ENCODE results near the gene SLC35F1.
"Not testable (repeated sequence)": the region's sequence is repeated elsewhere in the genome, so short reads cannot be mapped to it uniquely, and the experiment has no call there.

Gene SLC35F1
- 0 reads per million in 3 donors for total RNA-seq

DNA sequence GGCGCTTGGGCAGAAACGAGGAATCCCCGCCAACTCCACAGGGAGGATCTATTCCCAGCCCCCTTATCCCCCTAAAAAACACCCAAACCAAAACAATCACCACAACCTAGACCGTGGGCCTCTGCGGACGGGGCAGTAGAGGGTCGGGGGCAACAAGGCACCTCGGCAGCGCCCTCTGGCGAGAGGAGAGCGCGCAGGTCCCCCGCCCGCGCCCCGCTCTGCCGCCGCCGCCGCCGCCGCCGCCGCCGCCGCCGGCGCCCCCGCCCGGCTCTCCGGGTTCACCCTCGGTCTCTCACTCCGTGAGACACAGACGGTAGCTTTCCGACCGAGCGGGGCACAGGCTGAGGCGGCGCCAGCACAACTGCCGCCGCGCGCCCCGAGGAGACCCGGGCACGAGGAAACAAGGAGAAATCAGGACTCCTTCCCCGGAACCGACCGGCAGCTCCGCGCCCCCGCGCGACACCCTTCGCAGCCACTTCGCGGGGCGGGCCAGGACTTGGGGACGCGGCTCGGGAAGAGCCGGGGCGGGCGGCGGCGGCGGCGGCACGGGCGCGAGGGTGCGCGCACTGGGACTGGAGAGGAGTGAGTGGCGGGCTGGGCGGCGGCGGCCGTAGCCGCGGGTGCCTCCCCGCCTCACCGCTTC, at the start of gene SLC35F1:
SLC35F1 (plus strand) TSS at position 307 of the 643 bp plus-strand sequence.
- H3K4me3 ChIP-seq (ENCODE audit: insufficient read depth, low read depth, low read length, poor library complexity, severe bottlenecking) = peak within 1 kb of the TSS; percentile 39
- no peaks in the 10 kb centered on the region for H3K9me3 ChIP-seq (ENCODE audit: control insufficient read depth, low read length)
- H3K27me3 ChIP-seq (replicated peaks; ENCODE audit: control insufficient read depth, insufficient read depth, low read length, poor library complexity, severe bottlenecking) = peaks cover 32% of the 10 kb centered on the region
- H3K4me1 ChIP-seq (ENCODE audit: control insufficient read depth, insufficient read depth, low read length, poor library complexity, severe bottlenecking) = peaks cover 8% of the 10 kb centered on the region
- no peak within 1 kb of the TSS for H3K27ac ChIP-seq (ENCODE audit: insufficient read depth, low read length, poor library complexity, severe bottlenecking)
- no peak for DNase-seq
- no peaks in the 10 kb centered on the region for H3K36me3 ChIP-seq (ENCODE audit: control insufficient read depth, insufficient read depth, low read length)

DNA sequence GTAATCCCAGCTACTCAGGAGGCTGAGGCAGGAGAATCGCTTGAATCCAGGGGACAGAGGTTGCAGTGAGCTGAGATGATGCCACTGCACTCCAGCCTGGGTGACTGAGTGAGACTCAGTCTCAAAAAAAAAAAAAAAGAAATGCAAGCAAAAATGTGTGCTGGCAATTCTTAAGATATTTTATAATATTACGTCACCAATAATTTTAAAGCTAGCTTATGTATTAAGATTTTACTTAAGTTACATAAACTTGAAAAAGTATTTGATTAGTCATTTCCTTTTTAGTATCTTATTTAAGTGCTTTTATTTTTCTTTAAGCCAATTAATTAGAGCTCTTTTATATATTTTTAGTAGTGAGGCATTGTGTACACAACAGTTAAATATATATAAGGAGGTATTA, 48.5 kb upstream of the SLC35F1 start:
- H3K4me1 ChIP-seq (ENCODE audit: control insufficient read depth, insufficient read depth, low read length, poor library complexity, severe bottlenecking); H3K9me3 ChIP-seq (ENCODE audit: control insufficient read depth, low read length); H3K4me3 ChIP-seq (ENCODE audit: insufficient read depth, low read depth, low read length, poor library complexity, severe bottlenecking); H3K27me3 ChIP-seq (replicated peaks; ENCODE audit: control insufficient read depth, insufficient read depth, low read length, poor library complexity, severe bottlenecking); H3K27ac ChIP-seq (ENCODE audit: insufficient read depth, low read length, poor library complexity, severe bottlenecking); DNase-seq; H3K36me3 ChIP-seq (ENCODE audit: control insufficient read depth, insufficient read depth, low read length): not testable (repeated sequence)

DNA sequence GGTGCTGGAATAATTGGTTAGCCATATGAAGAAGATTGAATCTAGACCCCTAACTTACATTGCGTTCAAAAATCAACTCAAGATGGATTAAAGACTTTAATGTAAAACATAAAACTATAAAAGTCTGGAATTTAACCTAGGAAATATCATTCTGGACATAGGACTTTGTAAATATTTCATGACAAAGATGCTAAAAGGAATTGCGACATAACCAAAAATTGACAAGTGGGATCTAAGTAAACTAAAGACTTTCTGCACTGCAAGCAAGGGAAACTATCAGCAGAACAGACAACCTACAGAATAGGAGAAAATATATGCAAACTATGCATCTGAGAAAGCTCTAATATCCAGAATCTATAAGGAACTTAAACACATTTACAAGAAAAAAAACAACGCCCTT, 45.5 kb upstream of the SLC35F1 start:
- no peak overlapping the region for H3K4me3 ChIP-seq (ENCODE audit: insufficient read depth, low read depth, low read length, poor library complexity, severe bottlenecking)
- H3K36me3 ChIP-seq (ENCODE audit: control insufficient read depth, insufficient read depth, low read length) = no peaks in the 10 kb centered on the region
- H3K9me3 ChIP-seq (ENCODE audit: control insufficient read depth, low read length) = no peaks in the 10 kb centered on the region
- no peaks in the 10 kb centered on the region for H3K4me1 ChIP-seq (ENCODE audit: control insufficient read depth, insufficient read depth, low read length, poor library complexity, severe bottlenecking)
- DNase-seq = no peak
- H3K27me3 ChIP-seq (replicated peaks; ENCODE audit: control insufficient read depth, insufficient read depth, low read length, poor library complexity, severe bottlenecking) = no peaks in the 10 kb centered on the region
- no peak overlapping the region for H3K27ac ChIP-seq (ENCODE audit: insufficient read depth, low read length, poor library complexity, severe bottlenecking)

DNA sequence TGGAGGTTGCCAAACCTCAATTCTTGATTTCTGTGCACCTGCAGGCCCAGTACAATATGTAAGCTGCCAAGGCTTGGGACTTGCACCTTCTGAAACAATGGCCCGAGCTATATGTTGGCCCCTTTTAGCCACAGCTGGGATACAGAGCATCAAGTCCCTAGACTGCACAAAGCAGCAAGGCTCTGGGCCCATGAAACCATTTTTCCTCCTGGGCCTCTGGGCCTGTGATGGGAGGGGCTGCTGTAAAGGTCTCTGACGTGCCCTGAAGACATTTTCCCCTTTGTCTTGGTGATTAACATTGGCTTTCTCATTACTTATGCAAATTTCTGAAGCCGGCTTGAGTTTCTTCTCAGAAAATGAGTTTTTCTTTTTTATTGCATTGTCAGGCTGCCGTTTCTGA, 40.5 kb upstream of the SLC35F1 start:
- no peaks in the 10 kb centered on the region for H3K27me3 ChIP-seq (replicated peaks; ENCODE audit: control insufficient read depth, insufficient read depth, low read length, poor library complexity, severe bottlenecking)
- H3K9me3 ChIP-seq (ENCODE audit: control insufficient read depth, low read length) = no peaks in the 10 kb centered on the region
- H3K4me3 ChIP-seq (ENCODE audit: insufficient read depth, low read depth, low read length, poor library complexity, severe bottlenecking) = no peak overlapping the region
- no peaks in the 10 kb centered on the region for H3K4me1 ChIP-seq (ENCODE audit: control insufficient read depth, insufficient read depth, low read length, poor library complexity, severe bottlenecking)
- DNase-seq = no peak
- no peak overlapping the region for H3K27ac ChIP-seq (ENCODE audit: insufficient read depth, low read length, poor library complexity, severe bottlenecking)
- H3K36me3 ChIP-seq (ENCODE audit: control insufficient read depth, insufficient read depth, low read length) = no peaks in the 10 kb centered on the region

DNA sequence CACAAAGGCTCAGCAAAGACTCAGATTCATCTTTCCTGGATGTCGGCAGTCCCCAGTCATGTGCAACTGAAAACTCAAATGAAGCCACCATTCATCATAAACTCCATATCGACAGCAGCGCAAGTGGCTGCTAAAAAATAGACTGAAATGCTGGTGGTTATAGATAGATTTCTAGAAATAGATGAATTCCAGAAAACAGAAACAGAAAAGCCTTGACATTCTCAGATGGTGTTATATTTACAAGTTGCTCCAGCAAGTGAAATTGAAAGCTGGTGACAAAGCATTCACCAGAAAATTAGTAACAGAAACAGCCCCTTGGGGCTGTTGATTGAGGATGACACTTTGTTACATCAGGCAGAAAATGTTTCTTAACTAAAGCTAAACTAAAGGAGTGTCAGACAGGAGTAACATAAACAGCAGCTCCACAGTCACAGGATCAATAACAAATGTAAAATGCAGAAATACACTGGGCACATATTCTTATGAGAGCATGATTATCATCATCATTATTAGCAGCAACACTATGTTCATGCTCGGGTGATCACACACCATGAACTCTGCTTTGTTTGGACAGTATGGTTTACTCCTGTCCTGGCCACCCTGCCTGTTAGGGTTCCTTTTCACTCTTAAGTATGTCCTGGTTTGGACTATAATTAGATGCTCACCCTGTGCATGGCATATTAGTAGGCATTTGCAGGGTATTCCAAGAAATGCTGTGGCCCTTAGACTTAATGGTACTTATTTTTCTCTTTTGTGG, 36.4 kb upstream of the SLC35F1 start:
- no peak for DNase-seq
- Histone ChIP-seq H3K36me3 (ENCODE audit: control insufficient read depth, insufficient read depth, low read length) (no peaks in the 10 kb centered on the region), H3K27ac (ENCODE audit: insufficient read depth, low read length, poor library complexity, severe bottlenecking) (no peak overlapping the region), H3K9me3 (ENCODE audit: control insufficient read depth, low read length) (no peaks in the 10 kb centered on the region), H3K4me3 (ENCODE audit: insufficient read depth, low read depth, low read length, poor library complexity, severe bottlenecking) (no peak overlapping the region), H3K27me3 (replicated peaks; ENCODE audit: control insufficient read depth, insufficient read depth, low read length, poor library complexity, severe bottlenecking) (no peaks in the 10 kb centered on the region), H3K4me1 (ENCODE audit: control insufficient read depth, insufficient read depth, low read length, poor library complexity, severe bottlenecking) (no peaks in the 10 kb centered on the region)

DNA sequence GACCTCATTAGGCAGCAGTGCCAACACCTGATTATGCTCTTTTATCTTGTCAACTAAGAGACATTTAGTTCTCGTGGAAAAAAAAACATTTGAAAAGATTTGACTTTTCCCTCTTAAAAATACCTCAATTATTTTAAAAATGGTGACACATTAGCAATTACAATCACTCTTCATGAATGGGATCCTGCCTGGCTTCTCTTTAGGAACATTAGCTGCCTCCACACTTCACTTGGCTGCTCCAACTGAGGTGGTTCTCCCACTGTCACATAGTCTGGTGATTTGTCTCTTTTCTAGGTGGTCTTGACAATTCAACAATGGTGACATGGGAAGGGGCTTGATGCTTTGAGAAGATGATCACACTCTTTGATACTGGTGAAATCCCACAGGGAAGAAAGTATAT, 26.2 kb upstream of the SLC35F1 start:
- Histone ChIP-seq H3K27ac (ENCODE audit: insufficient read depth, low read length, poor library complexity, severe bottlenecking) (no peak overlapping the region), H3K9me3 (ENCODE audit: control insufficient read depth, low read length) (no peaks in the 10 kb centered on the region), H3K4me1 (ENCODE audit: control insufficient read depth, insufficient read depth, low read length, poor library complexity, severe bottlenecking) (no peaks in the 10 kb centered on the region), H3K36me3 (ENCODE audit: control insufficient read depth, insufficient read depth, low read length) (no peaks in the 10 kb centered on the region), H3K27me3 (replicated peaks; ENCODE audit: control insufficient read depth, insufficient read depth, low read length, poor library complexity, severe bottlenecking) (no peaks in the 10 kb centered on the region), H3K4me3 (ENCODE audit: insufficient read depth, low read depth, low read length, poor library complexity, severe bottlenecking) (no peak overlapping the region)
- DNase-seq = no peak

DNA sequence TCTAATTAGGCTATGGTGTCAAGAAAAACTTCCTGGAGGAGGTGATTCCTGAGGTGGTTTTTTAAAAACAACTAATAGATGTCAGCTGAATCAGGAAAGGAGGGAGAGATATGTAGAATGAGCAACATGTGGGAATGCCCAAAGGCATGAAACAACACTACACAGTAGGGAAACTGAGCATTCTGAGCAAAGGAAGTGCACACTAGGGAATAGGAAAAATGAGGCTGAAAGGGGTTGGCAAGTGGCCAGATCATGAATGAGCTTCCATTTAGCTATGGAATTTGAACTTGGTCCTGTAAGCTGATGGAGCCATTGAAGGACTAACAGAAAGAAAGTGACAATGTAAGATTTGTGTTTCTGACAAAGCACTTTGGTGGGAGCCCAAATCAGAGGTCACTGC, 16.9 kb upstream of the SLC35F1 start:
- no peak for DNase-seq
- Histone ChIP-seq H3K27ac (ENCODE audit: insufficient read depth, low read length, poor library complexity, severe bottlenecking) (no peak overlapping the region), H3K9me3 (ENCODE audit: control insufficient read depth, low read length) (no peaks in the 10 kb centered on the region), H3K27me3 (replicated peaks; ENCODE audit: control insufficient read depth, insufficient read depth, low read length, poor library complexity, severe bottlenecking) (no peaks in the 10 kb centered on the region), H3K4me3 (ENCODE audit: insufficient read depth, low read depth, low read length, poor library complexity, severe bottlenecking) (no peak overlapping the region), H3K4me1 (ENCODE audit: control insufficient read depth, insufficient read depth, low read length, poor library complexity, severe bottlenecking) (no peaks in the 10 kb centered on the region), H3K36me3 (ENCODE audit: control insufficient read depth, insufficient read depth, low read length) (no peaks in the 10 kb centered on the region)

DNA sequence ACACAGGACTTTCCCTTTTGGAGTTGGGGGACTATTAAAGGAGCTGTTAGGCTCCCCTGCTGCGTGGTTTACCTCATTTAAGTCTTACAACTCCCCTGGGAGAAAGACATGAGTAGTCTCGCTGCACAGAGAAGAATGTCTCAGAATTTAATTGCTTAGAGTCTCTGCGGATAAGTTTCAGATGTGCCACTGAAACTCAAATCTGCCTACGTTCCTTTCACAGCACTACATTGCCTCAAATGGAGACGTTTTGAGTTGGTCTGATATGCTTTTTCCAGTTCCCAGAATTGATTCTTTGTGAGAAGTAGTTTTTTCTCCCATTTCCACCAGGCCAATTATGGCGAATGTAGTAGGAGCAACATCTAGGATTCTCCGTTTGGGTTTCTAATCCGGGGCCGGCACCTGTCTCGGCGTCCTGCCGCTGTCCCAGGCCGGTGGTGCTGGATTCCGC, 532 bp upstream of the SLC35F1 start:
- Histone ChIP-seq H3K27ac (ENCODE audit: insufficient read depth, low read length, poor library complexity, severe bottlenecking) (no peak overlapping the region), H3K36me3 (ENCODE audit: control insufficient read depth, insufficient read depth, low read length) (no peaks in the 10 kb centered on the region), H3K9me3 (ENCODE audit: control insufficient read depth, low read length) (no peaks in the 10 kb centered on the region), H3K4me3 (ENCODE audit: insufficient read depth, low read depth, low read length, poor library complexity, severe bottlenecking) (no peak overlapping the region), H3K4me1 (ENCODE audit: control insufficient read depth, insufficient read depth, low read length, poor library complexity, severe bottlenecking) (peaks cover 8% of the 10 kb centered on the region), H3K27me3 (replicated peaks; ENCODE audit: control insufficient read depth, insufficient read depth, low read length, poor library complexity, severe bottlenecking) (peaks cover 32% of the 10 kb centered on the region)
- DNase-seq = no peak

DNA sequence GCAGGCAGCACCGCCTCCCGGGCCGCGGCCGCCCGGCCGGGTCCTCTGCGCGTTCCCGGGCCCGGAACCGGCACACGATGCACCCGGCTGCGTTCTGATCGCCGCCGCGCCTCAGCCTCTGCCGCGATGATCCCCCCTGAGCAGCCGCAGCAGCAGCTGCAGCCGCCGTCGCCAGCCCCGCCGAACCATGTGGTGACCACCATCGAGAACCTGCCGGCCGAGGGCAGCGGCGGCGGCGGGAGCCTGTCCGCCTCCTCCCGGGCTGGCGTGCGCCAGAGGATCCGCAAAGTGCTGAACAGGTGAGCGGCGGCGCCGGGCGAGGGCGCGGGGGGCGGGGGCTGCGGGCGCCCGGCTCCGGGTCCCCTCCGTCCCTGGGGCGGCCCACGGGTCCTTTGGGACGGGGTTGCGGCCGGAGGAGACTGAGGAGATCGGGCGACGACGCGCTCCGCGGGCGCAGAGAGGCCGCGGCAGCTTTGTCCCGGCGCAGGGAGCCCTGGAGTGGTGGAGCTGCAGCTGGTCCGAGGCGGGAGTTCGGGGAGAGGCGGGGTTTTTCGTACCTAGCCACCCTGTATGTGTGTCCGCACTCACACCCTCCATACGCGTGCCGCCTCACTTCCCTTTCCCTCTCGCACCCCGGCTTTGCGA, 659 bp downstream of the SLC35F1 start:
- peaks cover 8% of the 10 kb centered on the region for H3K4me1 ChIP-seq (ENCODE audit: control insufficient read depth, insufficient read depth, low read length, poor library complexity, severe bottlenecking)
- H3K9me3 ChIP-seq (ENCODE audit: control insufficient read depth, low read length) = no peaks in the 10 kb centered on the region
- no peak overlapping the region for H3K27ac ChIP-seq (ENCODE audit: insufficient read depth, low read length, poor library complexity, severe bottlenecking)
- no peaks in the 10 kb centered on the region for H3K36me3 ChIP-seq (ENCODE audit: control insufficient read depth, insufficient read depth, low read length)
- H3K4me3 ChIP-seq (ENCODE audit: insufficient read depth, low read depth, low read length, poor library complexity, severe bottlenecking) = peak overlapping the region; percentile 12
- peaks cover 32% of the 10 kb centered on the region for H3K27me3 ChIP-seq (replicated peaks; ENCODE audit: control insufficient read depth, insufficient read depth, low read length, poor library complexity, severe bottlenecking)
- no peak for DNase-seq
